ENCODE results near the gene FRAS1. TPM values are rescaled to one million over a fixed set of nuclear protein-coding genes. Genes with fewer than 3 reads are reported as not detected.

FRAS1 gene
- total RNA-seq, 1 donor from 2014 or later: 28.4 TPM

DNA sequence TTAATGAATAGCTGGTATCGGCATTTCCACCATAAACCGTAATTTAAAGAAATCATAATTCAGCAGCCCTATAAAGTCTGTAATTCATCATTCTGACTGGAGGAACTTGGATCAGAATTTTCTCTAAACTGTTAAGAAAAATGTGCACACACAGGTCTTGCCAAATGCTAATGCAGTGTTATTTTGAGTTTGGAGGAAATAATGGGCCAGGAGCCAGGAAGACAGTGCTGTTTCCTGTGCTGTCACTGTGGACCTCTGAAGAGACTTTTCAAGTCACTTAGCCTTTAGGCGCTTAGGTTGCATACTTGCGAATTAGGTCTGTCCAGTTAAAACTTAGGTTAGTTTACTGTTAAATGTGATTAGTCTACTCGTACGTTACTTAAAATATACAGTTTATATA lies 357.0 kb downstream of the FRAS1 start:
- DNase-seq (ENCODE audit: low read depth): no peak
- Histone ChIP-seq H3K4me3 (ENCODE audit: low read depth, low read length) (no peak overlapping the region), H3K36me3 (ENCODE audit: control insufficient read depth, insufficient read depth, low read length) (no peaks in the 10 kb centered on the region), H3K27me3 (ENCODE audit: control insufficient read depth, insufficient read depth, low read length) (no peaks in the 10 kb centered on the region)
- TF ChIP-seq, protein P1, sequence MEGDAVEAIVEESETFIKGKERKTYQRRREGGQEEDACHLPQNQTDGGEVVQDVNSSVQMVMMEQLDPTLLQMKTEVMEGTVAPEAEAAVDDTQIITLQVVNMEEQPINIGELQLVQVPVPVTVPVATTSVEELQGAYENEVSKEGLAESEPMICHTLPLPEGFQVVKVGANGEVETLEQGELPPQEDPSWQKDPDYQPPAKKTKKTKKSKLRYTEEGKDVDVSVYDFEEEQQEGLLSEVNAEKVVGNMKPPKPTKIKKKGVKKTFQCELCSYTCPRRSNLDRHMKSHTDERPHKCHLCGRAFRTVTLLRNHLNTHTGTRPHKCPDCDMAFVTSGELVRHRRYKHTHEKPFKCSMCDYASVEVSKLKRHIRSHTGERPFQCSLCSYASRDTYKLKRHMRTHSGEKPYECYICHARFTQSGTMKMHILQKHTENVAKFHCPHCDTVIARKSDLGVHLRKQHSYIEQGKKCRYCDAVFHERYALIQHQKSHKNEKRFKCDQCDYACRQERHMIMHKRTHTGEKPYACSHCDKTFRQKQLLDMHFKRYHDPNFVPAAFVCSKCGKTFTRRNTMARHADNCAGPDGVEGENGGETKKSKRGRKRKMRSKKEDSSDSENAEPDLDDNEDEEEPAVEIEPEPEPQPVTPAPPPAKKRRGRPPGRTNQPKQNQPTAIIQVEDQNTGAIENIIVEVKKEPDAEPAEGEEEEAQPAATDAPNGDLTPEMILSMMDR (IDR thresholded peaks at IDR 0.05; ENCODE audit: insufficient read depth, low read length, poor library complexity, severe bottlenecking): no peak

DNA sequence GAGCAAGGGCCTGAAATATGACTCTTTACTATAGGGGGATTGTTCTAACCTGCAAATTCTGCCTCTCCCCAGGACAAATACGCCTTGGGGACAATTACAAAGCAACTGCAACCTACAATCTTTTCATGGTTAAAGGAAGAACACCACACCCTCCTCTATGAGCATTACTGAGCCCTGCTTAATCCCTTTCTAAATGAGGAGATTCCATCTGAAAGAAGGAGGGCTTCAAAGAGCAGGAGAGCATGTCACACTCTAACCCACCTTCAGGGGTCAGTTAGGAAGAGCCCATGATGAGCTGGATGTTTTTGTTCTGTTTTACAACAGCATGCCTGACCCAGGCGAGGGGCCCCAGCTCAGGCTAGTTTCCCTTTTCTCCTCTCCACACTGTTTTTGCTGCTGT lies 360.5 kb downstream of the FRAS1 start:
- Histone ChIP-seq H3K4me3 (ENCODE audit: low read depth, low read length) (no peak overlapping the region), H3K27me3 (ENCODE audit: control insufficient read depth, insufficient read depth, low read length) (no peaks in the 10 kb centered on the region), H3K36me3 (ENCODE audit: control insufficient read depth, insufficient read depth, low read length) (peaks cover 2% of the 10 kb centered on the region)
- TF ChIP-seq, protein P1 (IDR thresholded peaks at IDR 0.05; ENCODE audit: insufficient read depth, low read length, poor library complexity, severe bottlenecking): no peak
- DNase-seq (ENCODE audit: low read depth): no peak

DNA sequence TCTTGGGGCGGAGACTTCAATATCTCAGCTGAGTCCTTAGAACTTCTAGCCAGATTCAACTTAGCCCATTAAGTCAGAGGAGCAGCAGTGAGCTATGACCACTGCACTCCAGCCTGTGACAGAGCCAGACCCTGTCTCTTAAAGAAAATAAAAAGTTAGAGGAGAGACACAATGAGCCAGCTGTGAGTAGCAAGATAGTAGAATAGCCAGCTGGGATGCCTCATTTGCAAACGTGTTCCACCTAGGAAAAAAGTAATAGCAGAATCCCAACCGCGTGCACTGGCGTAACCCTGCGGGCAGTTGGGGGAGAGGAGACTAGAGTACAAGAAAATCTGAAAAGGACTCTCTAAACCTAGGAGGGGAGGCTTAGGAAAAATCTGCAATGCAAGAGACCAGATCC lies 361.3 kb downstream of the FRAS1 start:
- TF ChIP-seq, protein P1 (IDR thresholded peaks at IDR 0.05; ENCODE audit: insufficient read depth, low read length, poor library complexity, severe bottlenecking): no peak

DNA sequence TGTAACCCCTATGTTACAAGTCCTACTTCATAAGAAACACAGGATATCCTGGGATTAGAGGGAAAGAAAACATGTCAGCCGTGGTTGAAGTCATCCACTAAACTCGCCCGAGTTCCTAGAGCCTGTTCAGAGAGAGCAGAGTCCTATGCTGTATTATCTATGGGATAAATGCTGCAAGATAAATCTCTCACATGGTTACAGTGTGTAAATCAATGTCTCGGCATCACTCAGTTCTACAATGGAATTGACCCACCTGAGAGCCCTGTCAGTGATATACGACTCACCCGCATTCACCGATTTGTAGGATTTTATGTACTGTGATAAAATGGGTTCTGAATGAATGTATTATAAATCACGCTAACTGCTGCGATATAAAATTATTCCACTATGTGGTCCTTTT lies 366.7 kb downstream of the FRAS1 start:
- Histone ChIP-seq H3K36me3 (ENCODE audit: control insufficient read depth, insufficient read depth, low read length) (peaks cover 2% of the 10 kb centered on the region), H3K27me3 (ENCODE audit: control insufficient read depth, insufficient read depth, low read length) (no peaks in the 10 kb centered on the region), H3K4me3 (ENCODE audit: low read depth, low read length) (no peak overlapping the region)
- TF ChIP-seq, protein P1 (IDR thresholded peaks at IDR 0.05; ENCODE audit: insufficient read depth, low read length, poor library complexity, severe bottlenecking): no peak
- no peak for DNase-seq (ENCODE audit: low read depth)

More for the DNA sequence above, 361.3 kb downstream of the FRAS1 start:
- no peak overlapping the region for H3K4me3 ChIP-seq (ENCODE audit: low read depth, low read length)
- no peaks in the 10 kb centered on the region for H3K27me3 ChIP-seq (ENCODE audit: control insufficient read depth, insufficient read depth, low read length)
- no peak for DNase-seq (ENCODE audit: low read depth)
- H3K36me3 ChIP-seq (ENCODE audit: control insufficient read depth, insufficient read depth, low read length): peaks cover 2% of the 10 kb centered on the region

DNA sequence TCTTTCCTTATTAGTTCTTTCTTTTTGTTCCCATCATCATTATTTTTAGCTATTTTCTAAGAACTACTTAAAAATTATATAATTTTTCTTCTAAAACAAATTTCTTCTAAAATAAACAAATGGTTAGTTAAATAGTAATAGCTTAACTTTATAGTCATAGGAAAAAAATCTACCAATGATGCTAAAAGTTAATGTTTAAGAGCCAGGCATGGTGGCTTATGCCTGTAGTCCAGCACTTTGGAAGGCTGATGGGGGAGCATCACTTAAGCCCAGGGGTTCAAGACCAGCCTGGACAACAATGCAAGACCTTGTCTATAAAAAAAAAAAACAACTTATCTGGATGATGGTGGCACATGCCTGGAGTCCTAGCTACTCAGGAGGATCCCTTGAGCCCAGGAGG lies 367.3 kb downstream of the FRAS1 start:
- H3K36me3 ChIP-seq (ENCODE audit: control insufficient read depth, insufficient read depth, low read length): peaks cover 2% of the 10 kb centered on the region
- H3K27me3 ChIP-seq (ENCODE audit: control insufficient read depth, insufficient read depth, low read length): no peaks in the 10 kb centered on the region
- TF ChIP-seq, protein P1 (IDR thresholded peaks at IDR 0.05; ENCODE audit: insufficient read depth, low read length, poor library complexity, severe bottlenecking): no peak
- peak; percentile 19 for DNase-seq (ENCODE audit: low read depth)
- H3K4me3 ChIP-seq (ENCODE audit: low read depth, low read length): no peak overlapping the region

DNA sequence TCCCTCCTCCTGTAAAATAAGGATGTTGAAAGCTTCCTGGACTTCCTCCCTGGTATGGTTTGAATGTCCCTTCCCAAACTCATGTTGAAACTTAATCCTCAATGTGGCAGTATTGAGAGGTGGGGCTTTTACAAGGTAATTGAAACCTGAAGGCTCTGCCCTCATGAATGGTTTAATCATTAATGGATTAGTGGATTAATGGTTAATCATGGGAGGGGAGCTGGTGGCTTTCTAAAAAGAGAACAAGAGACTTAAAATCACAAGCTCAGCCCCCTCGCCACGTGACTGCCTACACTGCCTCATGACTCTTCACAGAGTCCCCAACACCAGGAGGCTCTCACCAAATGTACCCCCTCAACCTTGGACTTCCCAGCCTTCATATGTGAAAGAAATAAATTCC lies 369.8 kb downstream of the FRAS1 start:
- Histone ChIP-seq H3K27me3 (ENCODE audit: control insufficient read depth, insufficient read depth, low read length) (no peaks in the 10 kb centered on the region), H3K36me3 (ENCODE audit: control insufficient read depth, insufficient read depth, low read length) (no peaks in the 10 kb centered on the region), H3K4me3 (ENCODE audit: low read depth, low read length) (no peak overlapping the region)
- TF ChIP-seq, protein P1 (IDR thresholded peaks at IDR 0.05; ENCODE audit: insufficient read depth, low read length, poor library complexity, severe bottlenecking): no peak
- peak; percentile 38 for DNase-seq (ENCODE audit: low read depth)
